K562 (cell line): ENCODE data around the gene MYO1A. TPM values are rescaled to one million over a fixed set of nuclear protein-coding genes. Genes with fewer than 3 reads are reported as not detected.

Source experiments
- ATAC-seq: fragments of 200-7000 bp; cut with Tn5 transposase; 3 replicates; pipeline ENCODE4 v1.9.1; 2020; ENCODE audit warnings: moderate library complexity
- BruUV-seq: library from RNA; stranded (reverse); fragments of 400-500 nt; replicated peaks from 2 replicates; lab custom pipeline; 2021; lab: Mats Ljungman, UMichigan
- CTCF ChIA-PET: fragments of 300-600 bp; formaldehyde crosslinking; extraction: SDS; loops from one replicate; lab custom pipeline; 2021; ENCODE audit warnings: low intra/inter-chr PET ratio; lab: Yijun Ruan, JAX
- POLR2A ChIA-PET: fragments of 300-600, 350-650 bp; sonication (Branson Sonifier 250); formaldehyde crosslinking; extraction: SDS; loops from one replicate; lab custom pipeline; 2021; ENCODE audit warnings: antibody characterized with exemption, inconsistent platforms; lab: Yijun Ruan, JAX
- DNase-seq, 4 experiments: peaks; one replicate each; pipeline versions ENCODE4 v3.0.0 to v3.0.0-alpha.2; 2011 to 2018; ENCODE audit warnings: low spot score in 3 of 4, mixed read lengths in 3 of 4; ENCODE audit errors: extremely low read depth in 1 of 4
- FAIRE-seq: peaks from 2 replicates; lab custom pipeline; 2011; peaks lifted over from hg19 to GRCh38; lab: Jason Lieb, UNC
- H2AFZ ChIP-seq: 2 replicates; pipeline ENCODE4 v1.6.0; 2011; ENCODE audit warnings: low read depth, low read length, control low read depth, inconsistent platforms
- H3K27ac ChIP-seq: fragments of 200-600 bp; 3 replicates; pipeline ENCODE4 v1.8.0; 2011; ENCODE audit warnings: low read depth, mild to moderate bottlenecking, control low read depth, inconsistent platforms, low read length, moderate library complexity, mixed read lengths; ENCODE audit errors: extremely low read depth
- H3K27me3 ChIP-seq, 2 experiments: fragments of 300-600 bp in 1 of 2; 2 replicates in 1 of 2; 3 replicates in 1 of 2; pipeline versions ENCODE4 v1.6.0 to v1.8.0; 2011; ENCODE audit warnings: inconsistent platforms in 2 of 2, low read length in 2 of 2, mild to moderate bottlenecking in 1 of 2, mixed read lengths in 1 of 2, moderate library complexity in 1 of 2; ENCODE audit not compliant: control insufficient read depth in 2 of 2, insufficient read depth in 2 of 2
- H3K36me3 ChIP-seq: fragments of 300-600 bp; 3 replicates; pipeline ENCODE4 v1.8.0; 2011; ENCODE audit warnings: mild to moderate bottlenecking, low read length, inconsistent platforms; ENCODE audit not compliant: control insufficient read depth, insufficient read depth
- H3K4me1 ChIP-seq, 2 experiments: fragments of 200-600 bp in 1 of 2; replicated peaks in 1 of 2; 2 replicates in 1 of 2; 3 replicates in 1 of 2; pipeline versions ENCODE4 v1.5.1 to v1.8.0; 2011; ENCODE audit warnings: inconsistent platforms in 2 of 2, low read length in 2 of 2, mild to moderate bottlenecking in 1 of 2, mixed read lengths in 1 of 2, moderate library complexity in 1 of 2; ENCODE audit not compliant: control insufficient read depth in 2 of 2, insufficient read depth in 2 of 2
- H3K4me2 ChIP-seq: 2 replicates; pipeline ENCODE4 v1.6.1; 2011; ENCODE audit warnings: low read length, control low read depth, inconsistent platforms, mixed read lengths; ENCODE audit not compliant: insufficient read depth
- H3K4me3 ChIP-seq: fragments of 200-600 bp; sonication (generic), shearing (Covaris generic); 2 replicates; pipeline ENCODE4 v1.5.1; 2016; ENCODE audit warnings: control low read depth, inconsistent platforms
- H3K79me2 ChIP-seq: fragments of 200-600 bp; 3 replicates; pipeline ENCODE4 v1.8.0; 2011; ENCODE audit warnings: low read length, inconsistent platforms; ENCODE audit not compliant: control insufficient read depth, insufficient read depth
- H3K9ac ChIP-seq, 2 experiments: 2 replicates each; pipeline versions ENCODE4 v1.6.0 to v1.6.1; 2011; ENCODE audit warnings: low read depth in 2 of 2, low read length in 2 of 2, control low read depth in 1 of 2, inconsistent platforms in 1 of 2, mild to moderate bottlenecking in 1 of 2, mixed read lengths in 1 of 2; ENCODE audit not compliant: insufficient read depth in 1 of 2
- H3K9me1 ChIP-seq: one replicate; pipeline ENCODE4 v1.6.0; 2011; ENCODE audit warnings: inconsistent platforms, mild to moderate bottlenecking, low read length, moderate library complexity; ENCODE audit not compliant: control insufficient read depth, insufficient read depth
- H3K9me3 ChIP-seq: replicated peaks from 2 replicates; pipeline ENCODE4 v1.5.1; 2011; ENCODE audit warnings: low read depth, low read length, inconsistent platforms; ENCODE audit not compliant: control insufficient read depth, insufficient read depth
- H4K20me1 ChIP-seq: replicated peaks from 2 replicates; pipeline ENCODE4 v1.6.1; 2011; ENCODE audit warnings: low read length, inconsistent platforms, mixed read lengths; ENCODE audit not compliant: control insufficient read depth, insufficient read depth
- AFF1 ChIP-seq, 2 experiments: fragments of 450-650 bp; IDR thresholded peaks; 2 replicates each; pipeline ENCODE4 v1.6.1; 2018; ENCODE audit warnings: mild to moderate bottlenecking in 2 of 2, low read depth in 1 of 2; ENCODE audit not compliant: partially characterized antibody in 2 of 2
- E2F1 ChIP-seq: sonication (generic); formaldehyde crosslinking; IDR thresholded peaks from 2 replicates; pipeline ENCODE4 v1.8.1; 2023; ENCODE audit warnings: mild to moderate bottlenecking, missing genetic modification reagents, moderate library complexity
- HMG20B ChIP-seq: fragments of 250-450 bp; sonication (Bioruptor Pico); IDR thresholded peaks from 2 replicates; pipeline ENCODE4 v1.5.0; 2021; ENCODE audit warnings: mild to moderate bottlenecking
- LCOR ChIP-seq: sonication (generic); formaldehyde crosslinking; IDR thresholded peaks from 2 replicates; pipeline ENCODE4 v1.8.0; 2022; ENCODE audit warnings: mild to moderate bottlenecking, missing genetic modification reagents
- MTA3 ChIP-seq: fragments of 450-650 bp; formaldehyde crosslinking; IDR thresholded peaks from 2 replicates; pipeline ENCODE4 v1.6.1; 2017; ENCODE audit warnings: mild to moderate bottlenecking, borderline replicate concordance
- UBTF ChIP-seq, 2 experiments: IDR thresholded peaks; 2 replicates each; pipeline ENCODE4 v1.6.1; 2012; ENCODE audit warnings: improper control_type of control experiment in 2 of 2, low read depth in 2 of 2, low read length in 2 of 2, borderline replicate concordance in 1 of 2
- ZBTB7A ChIP-seq: IDR thresholded peaks from 2 replicates; pipeline ENCODE4 v1.6.1; 2011; ENCODE audit warnings: low read depth, mild to moderate bottlenecking, low read length, moderate library complexity, borderline replicate concordance; ENCODE audit not compliant: control insufficient read depth
- ZNF175 ChIP-seq: fragments of 200-800 bp; sonication (Bioruptor generic); IDR thresholded peaks from 2 replicates; pipeline ENCODE4 v1.6.1; 2016; ENCODE audit warnings: low read depth, mild to moderate bottlenecking, missing genetic modification characterization, missing compliant biosample characterization
- WGBS: fragments of 100-300 bp; shearing (Covaris generic); methylation state at CpG from one replicate; pipeline ENCODE4 v1.1.6; 2016; ENCODE audit warnings: low coverage, mixed read lengths; ENCODE audit not compliant: insufficient coverage; ENCODE audit errors: missing lambda C conversion rate; 5-methylcytosine and 5-hydroxymethylcytosine counted together
- in situ Hi-C: fragments of 300-500 bp; cut with MboI; formaldehyde crosslinking; loops from 4 replicates; pipeline ENCODE4 v1.15.0; 2018; ENCODE audit warnings: inconsistent platforms, mixed read lengths
- intact Hi-C: fragments of 100-400 bp; cut with micrococcal nuclease; formaldehyde crosslinking; loops from 2 replicates; pipeline ENCODE4 v1.14.2; 2022
- polyA plus RNA-seq, 8 experiments: library from polyadenylated mRNA; depleted of rRNA in 4 of 8; stranded (reverse) in 5 of 8; unstranded in 3 of 8; fragments of >200 nt; fragmentation: Nextera tagmentation in 2 of 8; fragmentation: Illumina TruSeq in 1 of 8; extraction: Ambion mirVana in 2 of 8; extraction: Trizol in 1 of 8; gene quantifications; 2 replicates each; pipeline versions ENCODE4 v1.2.1 to v1.2.3, GENCODE V29; 2011 to 2014; ENCODE audit warnings: inconsistent platforms in 1 of 8, missing spikeins in 1 of 8
- total RNA-seq, 7 experiments: library from RNA; depleted of rRNA in 6 of 7; stranded (reverse); fragments of >200 nt in 6 of 7; fragmentation: Illumina TruSeq in 2 of 7; extraction: Trizol in 2 of 7; gene quantifications; 2 replicates each; pipeline versions ENCODE4 v1.2.1 to v1.2.3, GENCODE V29; 2011 to 2021; ENCODE audit warnings: low replicate concordance in 1 of 7
- TF ChIP-seq, protein P1 (sequence below), 2 experiments: fragments of 450-650 bp; conservative IDR thresholded peaks; 2 replicates each; pipeline ENCODE4 v1.6.1; 2017; ENCODE audit warnings: mild to moderate bottlenecking in 2 of 2, moderate library complexity in 2 of 2
- TF ChIP-seq, protein P2 (sequence below): fragments of 250-450 bp; sonication (Bioruptor Pico); IDR thresholded peaks from 2 replicates; pipeline ENCODE4 v1.5.0; 2021

Gene MYO1A
- total and polyA plus RNA-seq, 9 of the 15 experiments (the other 6 are each of a cell fraction or from before 2014, with no cell fraction given): 0.03 to 0.29 (median 0.14) TPM; not detected in 2

GRCh38 chr12:57016348-57016747 lies 33.6 kb downstream of the MYO1A start, which contains the start of gene TAC3:
Gene TAC3, minus strand, starts transcription at chr12:57016529. Its CDS starts 732 bp downstream, at chr12:57015797.
- ATAC-seq (peak; percentile 92), FAIRE-seq (peak; percentile 86)
- POLR2A ChIA-PET: interaction anchor here (0.7 to 2.8 kb wide), 5 partner anchors 9 to 61 kb away, joined by 3 to 9 read pairs (median 3); no protein-coding TSS in a partner anchor
- no peak for TF ChIP-seq ZNF175 (CRISPR knock-in tag)
- TF ChIP-seq AFF1 (IDR thresholded peaks at IDR 0.05; ENCODE audit: low read depth in 1 of 2, partially characterized antibody in 2 of 2): no peak
- no peak for TF ChIP-seq MTA3
- peak; percentile 42; the same call in 1 of the 2 replicates for TF ChIP-seq ZBTB7A
- TF ChIP-seq, protein P1, sequence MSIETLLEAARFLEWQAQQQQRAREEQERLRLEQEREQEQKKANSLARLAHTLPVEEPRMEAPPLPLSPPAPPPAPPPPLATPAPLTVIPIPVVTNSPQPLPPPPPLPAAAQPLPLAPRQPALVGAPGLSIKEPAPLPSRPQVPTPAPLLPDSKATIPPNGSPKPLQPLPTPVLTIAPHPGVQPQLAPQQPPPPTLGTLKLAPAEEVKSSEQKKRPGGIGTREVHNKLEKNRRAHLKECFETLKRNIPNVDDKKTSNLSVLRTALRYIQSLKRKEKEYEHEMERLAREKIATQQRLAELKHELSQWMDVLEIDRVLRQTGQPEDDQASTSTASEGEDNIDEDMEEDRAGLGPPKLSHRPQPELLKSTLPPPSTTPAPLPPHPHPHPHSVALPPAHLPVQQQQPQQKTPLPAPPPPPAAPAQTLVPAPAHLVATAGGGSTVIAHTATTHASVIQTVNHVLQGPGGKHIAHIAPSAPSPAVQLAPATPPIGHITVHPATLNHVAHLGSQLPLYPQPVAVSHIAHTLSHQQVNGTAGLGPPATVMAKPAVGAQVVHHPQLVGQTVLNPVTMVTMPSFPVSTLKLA (conservative IDR thresholded peaks at IDR 0.05): no peak
- TF ChIP-seq UBTF (IDR thresholded peaks at IDR 0.05; ENCODE audit: borderline replicate concordance in 1 of 2, low read depth in 2 of 2, low read length in 2 of 2): no peak
- TF ChIP-seq, protein P2, sequence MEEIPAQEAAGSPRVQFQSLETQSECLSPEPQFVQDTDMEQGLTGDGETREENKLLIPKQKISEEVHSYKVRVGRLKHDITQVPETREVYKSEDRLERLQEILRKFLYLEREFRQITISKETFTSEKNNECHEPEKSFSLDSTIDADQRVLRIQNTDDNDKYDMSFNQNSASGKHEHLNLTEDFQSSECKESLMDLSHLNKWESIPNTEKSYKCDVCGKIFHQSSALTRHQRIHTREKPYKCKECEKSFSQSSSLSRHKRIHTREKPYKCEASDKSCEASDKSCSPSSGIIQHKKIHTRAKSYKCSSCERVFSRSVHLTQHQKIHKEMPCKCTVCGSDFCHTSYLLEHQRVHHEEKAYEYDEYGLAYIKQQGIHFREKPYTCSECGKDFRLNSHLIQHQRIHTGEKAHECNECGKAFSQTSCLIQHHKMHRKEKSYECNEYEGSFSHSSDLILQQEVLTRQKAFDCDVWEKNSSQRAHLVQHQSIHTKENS: no peak
- no peak for TF ChIP-seq HMG20B (CRISPR knock-in tag)
- TF ChIP-seq LCOR (CRISPR knock-in tag): no peak
- no peak for TF ChIP-seq E2F1 (CRISPR knock-in tag)

More at GRCh38 chr12:57016348-57016747, 33.6 kb downstream of the MYO1A start, which contains the start of gene TAC3:
- intact Hi-C loops: no loop called here
- peak within 1 kb of the TSS; percentile 79 for H2AFZ ChIP-seq
- H3K27ac ChIP-seq: no peak within 1 kb of the TSS
- peaks cover 6 to 9% of the 10 kb centered on the region in 2 experiments; a peak in 4 of 5 replicates for H3K4me1 ChIP-seq
- no peaks in the 10 kb centered on the region for H3K36me3 ChIP-seq
- H4K20me1 ChIP-seq: no peaks in the 10 kb centered on the region
- no peaks in the 10 kb centered on the region for H3K9me1 ChIP-seq
- H3K9ac ChIP-seq: peak within 1 kb of the TSS in 1 of 2 experiments; percentile 77; a peak in 2 of 4 replicates
- peak; percentile 60 to 79 (median 70) for DNase-seq
- no TSS peak for BruUV-seq
- H3K27me3 ChIP-seq: peaks cover 2 to 20% of the 10 kb centered on the region in 2 experiments
- H3K9me3 ChIP-seq: no peaks in the 10 kb centered on the region
- no peak within 1 kb of the TSS for H3K4me3 ChIP-seq
- CTCF ChIA-PET: no interaction called here
- 3% methylated on average over 5 of the region's 6 CpGs for WGBS
- in situ Hi-C loops: loop anchor here (5.0 kb wide), 1 partner anchor 161 kb away; no protein-coding TSS in a partner anchor
- H3K4me2 ChIP-seq: peak within 1 kb of the TSS; percentile 59
- no peaks in the 10 kb centered on the region for H3K79me2 ChIP-seq
